Measurements from ENCODE around the gene CHI3L1. TPM values are rescaled to one million over a fixed set of nuclear protein-coding genes. Genes with fewer than 3 reads are reported as not detected.

The CHI3L1 gene
- total RNA-seq, 1 experiment from 2014 or later: not detected

GRCh38 chr1:203151362-203152157 is 34.9 kb downstream of the CHI3L1 start:
- no peaks in the 10 kb centered on the region for H3K36me3 ChIP-seq (ENCODE audit: insufficient read depth, low read length, poor library complexity, severe bottlenecking)
- no peaks in the 10 kb centered on the region for H3K9me3 ChIP-seq (ENCODE audit: low read depth, low read length, poor library complexity, severe bottlenecking)
- no TSS peak for BruUV-seq (replicated peaks)
- intact Hi-C loops (cut with micrococcal nuclease; ENCODE audit: unreplicated experiment): no loop called here
- peaks cover 8% of the 10 kb centered on the region for H3K27me3 ChIP-seq (replicated peaks; ENCODE audit: insufficient read depth, low read depth, low read length, poor library complexity)
- POLR2A ChIA-PET (ENCODE audit: low non-redundant PET): no interaction called here
- no peak overlapping the region for H3K4me3 ChIP-seq (ENCODE audit: low read depth, low read length, poor library complexity, severe bottlenecking)
- peaks cover 36% of the 10 kb centered on the region for H3K4me1 ChIP-seq (ENCODE audit: insufficient read depth, low read length, poor library complexity, severe bottlenecking)
- CTCF ChIA-PET: interaction anchor here (1.1 kb wide), 1 partner anchor 23 kb away, joined by 5 read pairs; no protein-coding TSS in a partner anchor
- TF ChIP-seq EZH2 (IDR thresholded peaks at IDR 0.05; ENCODE audit: borderline replicate concordance, low read depth, low read length, poor library complexity, severe bottlenecking) (no peak), CTCF (conservative IDR thresholded peaks at IDR 0.05; ENCODE audit: low read depth, low read length) (no peak)
- DNase-seq (ENCODE audit: low spot score): no peak
- H3K27ac ChIP-seq (ENCODE audit: low read depth, low read length, poor library complexity, severe bottlenecking): no peak overlapping the region

GRCh38 chr1:203150511-203151297 is 35.8 kb downstream of the CHI3L1 start:
- no TSS peak for BruUV-seq (replicated peaks)
- H3K9me3 ChIP-seq (ENCODE audit: low read depth, low read length, poor library complexity, severe bottlenecking): no peaks in the 10 kb centered on the region
- CTCF ChIA-PET: no interaction called here
- peaks cover 36% of the 10 kb centered on the region for H3K4me1 ChIP-seq (ENCODE audit: insufficient read depth, low read length, poor library complexity, severe bottlenecking)
- TF ChIP-seq EZH2 (IDR thresholded peaks at IDR 0.05; ENCODE audit: borderline replicate concordance, low read depth, low read length, poor library complexity, severe bottlenecking) (no peak), CTCF (conservative IDR thresholded peaks at IDR 0.05; ENCODE audit: low read depth, low read length) (no peak)
- intact Hi-C loops (cut with micrococcal nuclease; ENCODE audit: unreplicated experiment): no loop called here
- no peaks in the 10 kb centered on the region for H3K36me3 ChIP-seq (ENCODE audit: insufficient read depth, low read length, poor library complexity, severe bottlenecking)
- H3K27me3 ChIP-seq (replicated peaks; ENCODE audit: insufficient read depth, low read depth, low read length, poor library complexity): peaks cover 2% of the 10 kb centered on the region
- no peak overlapping the region for H3K27ac ChIP-seq (ENCODE audit: low read depth, low read length, poor library complexity, severe bottlenecking)
- POLR2A ChIA-PET (ENCODE audit: low non-redundant PET): interaction anchor here (0.5 kb wide), 1 partner anchor 22 kb away, joined by 3 read pairs; no protein-coding TSS in a partner anchor
- no peak overlapping the region for H3K4me3 ChIP-seq (ENCODE audit: low read depth, low read length, poor library complexity, severe bottlenecking)
- DNase-seq (ENCODE audit: low spot score): no peak

GRCh38 chr1:203149188-203149840 is 37.2 kb downstream of the CHI3L1 start:
- no peaks in the 10 kb centered on the region for H3K27me3 ChIP-seq (replicated peaks; ENCODE audit: insufficient read depth, low read depth, low read length, poor library complexity)
- H3K36me3 ChIP-seq (ENCODE audit: insufficient read depth, low read length, poor library complexity, severe bottlenecking): no peaks in the 10 kb centered on the region
- H3K4me1 ChIP-seq (ENCODE audit: insufficient read depth, low read length, poor library complexity, severe bottlenecking): peaks cover 37% of the 10 kb centered on the region
- no peak overlapping the region for H3K4me3 ChIP-seq (ENCODE audit: low read depth, low read length, poor library complexity, severe bottlenecking)
- intact Hi-C loops (cut with micrococcal nuclease; ENCODE audit: unreplicated experiment): no loop called here
- BruUV-seq (replicated peaks): no TSS peak
- H3K9me3 ChIP-seq (ENCODE audit: low read depth, low read length, poor library complexity, severe bottlenecking): no peaks in the 10 kb centered on the region
- POLR2A ChIA-PET (ENCODE audit: low non-redundant PET): no interaction called here
- TF ChIP-seq CTCF (conservative IDR thresholded peaks at IDR 0.05; ENCODE audit: low read depth, low read length): no peak
- TF ChIP-seq EZH2 (IDR thresholded peaks at IDR 0.05; ENCODE audit: borderline replicate concordance, low read depth, low read length, poor library complexity, severe bottlenecking): no peak
- CTCF ChIA-PET: interaction anchor here (0.6 kb wide), 1 partner anchor 988 kb away, joined by 8 read pairs; no protein-coding TSS in a partner anchor
- no peak for DNase-seq (ENCODE audit: low spot score)
- no peak overlapping the region for H3K27ac ChIP-seq (ENCODE audit: low read depth, low read length, poor library complexity, severe bottlenecking)
